Stimulated activated CD4-positive, alpha-beta T cell treated with anti-CD3 and anti-CD28 coated beads, Interleukin-15, amount 100 ng/mL, for 48 hours (primary cell): ENCODE data around the gene CXCL8.
"Not testable (repeated sequence)": the region's sequence is repeated elsewhere in the genome, so short reads cannot be mapped to it uniquely, and the experiment has no call there.

ENCODE experiments used
- DNase-seq, 2 donors: peaks; one replicate each; pipeline ENCODE4 v3.0.0-alpha.2; 2020; ENCODE audit warnings: low read depth in 2 of 2

CXCL8 gene

GRCh38 chr4:73743795-73744194 lies 3.4 kb downstream of the CXCL8 start:
- DNase-seq = no peak

DNA sequence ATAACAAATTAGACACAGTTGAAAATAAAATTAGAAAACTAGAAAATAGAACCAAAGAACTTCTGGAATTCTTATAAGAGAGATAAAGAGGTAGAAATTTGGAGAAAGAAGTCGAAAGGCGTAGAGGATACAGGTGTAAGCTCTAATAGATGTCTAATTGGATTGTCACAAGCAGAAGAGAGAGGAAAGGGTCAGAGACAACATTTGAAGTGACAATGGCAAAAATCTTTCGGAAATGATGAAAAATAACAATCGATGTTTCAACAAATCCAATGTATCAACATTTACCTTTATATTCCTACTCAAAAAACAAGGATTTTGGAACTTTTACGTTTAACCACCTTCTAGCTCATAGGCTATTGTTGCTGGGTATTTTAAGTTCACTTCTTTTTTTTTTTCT lies 3.8 kb downstream of the CXCL8 start:
- DNase-seq = no peak

- DNase-seq = no peak
These were observed 10.4 kb downstream of the CXCL8 start for GRCh38 chr4:73750730-73751129.

GRCh38 chr4:73751166-73751565 lies 10.8 kb downstream of the CXCL8 start:
- no peak for DNase-seq

DNA sequence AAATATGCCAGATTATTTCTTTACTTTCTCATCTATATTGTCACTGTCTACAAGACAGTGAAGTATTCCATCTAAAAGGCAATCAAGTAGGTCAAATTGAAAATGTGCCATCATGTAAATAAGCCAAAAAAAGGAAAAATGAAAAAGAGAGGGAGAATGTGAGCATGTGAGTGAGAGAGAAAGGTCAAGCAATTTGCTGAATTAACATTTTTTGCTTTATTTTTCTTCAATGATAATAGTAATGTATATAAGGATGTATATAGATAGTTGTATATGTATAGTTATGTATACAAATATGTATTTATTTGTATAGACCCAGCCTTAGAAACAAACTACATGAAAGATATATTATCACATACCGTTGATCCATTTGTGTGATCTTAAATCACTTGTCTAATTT lies 11.5 kb downstream of the CXCL8 start:
- no peak for DNase-seq

DNA sequence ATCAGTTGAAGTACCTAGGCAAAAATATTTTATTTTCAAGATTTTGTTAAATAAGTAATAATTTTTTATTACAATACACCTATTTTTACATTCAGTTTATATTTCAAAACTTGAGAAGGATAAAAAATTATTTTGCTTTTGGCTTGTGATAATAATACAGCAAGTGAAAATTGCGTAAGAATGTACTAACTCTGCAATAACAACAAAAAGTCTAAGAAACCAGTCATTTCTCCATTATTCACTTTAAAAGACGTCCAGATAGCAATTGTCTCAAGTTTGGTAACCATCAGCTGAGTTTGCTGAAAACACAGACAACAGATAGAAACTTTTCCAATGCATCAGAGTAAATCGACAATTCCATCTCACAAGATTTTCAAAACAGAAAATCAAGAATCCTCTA lies 12.1 kb downstream of the CXCL8 start:
- no peak for DNase-seq

DNA sequence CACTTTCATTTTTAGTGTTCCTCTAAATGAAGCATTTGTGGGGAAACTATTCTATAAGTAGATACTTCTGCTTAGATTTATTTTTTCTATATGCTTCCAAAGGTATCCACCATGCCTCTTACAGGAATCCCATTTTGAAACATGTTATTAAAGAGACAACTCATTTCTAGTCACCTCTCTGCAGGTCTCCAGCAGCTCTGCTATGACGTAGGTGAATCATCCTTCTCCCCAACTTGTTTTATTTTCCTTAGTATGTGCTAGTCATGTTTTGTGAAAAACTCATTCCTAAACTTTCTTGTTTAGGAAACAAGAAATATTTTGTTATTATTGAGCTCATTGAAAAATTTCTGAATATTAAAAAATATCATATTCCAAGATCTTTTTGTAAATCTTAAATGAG lies 12.8 kb downstream of the CXCL8 start:
- DNase-seq = no peak

GRCh38 chr4:73754934-73755333 lies 14.6 kb downstream of the CXCL8 start:
- no peak for DNase-seq

GRCh38 chr4:73759357-73759756 lies 19.0 kb downstream of the CXCL8 start:
- DNase-seq = no peak

DNA sequence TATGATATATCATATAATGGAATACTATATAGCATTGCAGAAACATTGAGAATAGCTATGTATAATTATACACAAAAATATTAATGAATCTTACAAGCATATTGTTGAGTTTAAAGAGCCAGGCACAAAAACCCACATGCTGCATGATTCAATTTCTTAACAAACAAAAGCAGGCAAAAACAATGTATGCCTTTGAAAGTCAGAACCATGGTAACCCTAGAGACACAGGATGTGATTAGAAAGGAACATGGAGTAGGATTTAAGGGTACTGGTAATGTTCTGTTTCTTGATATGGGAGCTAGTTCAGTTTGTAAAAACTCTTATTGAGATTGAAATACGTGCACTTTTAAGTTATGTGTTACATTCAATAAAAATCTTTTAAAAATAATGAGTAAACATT lies 21.5 kb downstream of the CXCL8 start:
- DNase-seq = no peak

GRCh38 chr4:73762409-73762808 lies 22.0 kb downstream of the CXCL8 start:
- no peak for DNase-seq

- no peak for DNase-seq
These were observed 23.5 kb downstream of the CXCL8 start for GRCh38 chr4:73763877-73764276.

DNA sequence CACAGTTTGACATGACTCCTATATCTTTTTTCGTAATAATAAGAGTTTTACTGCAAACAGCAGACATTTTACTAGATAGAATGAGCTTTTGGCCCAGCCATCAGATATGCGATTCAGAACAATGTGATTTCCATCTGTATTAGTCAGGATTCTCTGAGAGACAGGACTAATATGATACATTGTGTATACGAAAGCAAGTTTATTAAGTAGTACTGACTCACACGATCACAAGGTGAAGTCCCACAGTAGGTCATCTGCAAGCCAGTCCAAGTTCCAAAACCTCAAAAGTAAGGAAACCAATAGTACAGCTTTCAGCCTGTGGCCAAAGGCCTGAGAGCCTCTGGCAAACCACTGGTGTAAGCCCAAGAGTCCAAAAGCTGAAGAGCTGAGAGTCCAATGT lies 24.1 kb downstream of the CXCL8 start:
- DNase-seq = no peak

DNA sequence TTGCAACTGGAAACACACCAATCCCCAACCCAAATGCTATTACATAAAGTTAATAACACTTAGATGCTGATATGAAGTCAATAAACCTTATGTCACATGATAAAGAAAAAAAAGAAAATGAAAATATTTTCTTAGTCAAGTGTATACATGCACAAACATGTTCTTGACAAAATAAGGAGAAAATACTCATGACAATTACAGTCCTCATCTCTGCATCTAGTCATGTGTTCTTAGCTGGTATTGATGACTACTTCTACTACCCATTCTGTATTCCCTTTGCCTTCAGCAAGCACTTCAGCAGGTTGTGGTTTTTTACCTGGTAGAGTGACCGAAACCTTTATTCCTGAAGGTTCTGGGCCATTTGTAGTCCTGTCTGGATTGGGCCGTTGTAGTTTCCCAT lies 24.9 kb downstream of the CXCL8 start:
- no peak for DNase-seq

DNA sequence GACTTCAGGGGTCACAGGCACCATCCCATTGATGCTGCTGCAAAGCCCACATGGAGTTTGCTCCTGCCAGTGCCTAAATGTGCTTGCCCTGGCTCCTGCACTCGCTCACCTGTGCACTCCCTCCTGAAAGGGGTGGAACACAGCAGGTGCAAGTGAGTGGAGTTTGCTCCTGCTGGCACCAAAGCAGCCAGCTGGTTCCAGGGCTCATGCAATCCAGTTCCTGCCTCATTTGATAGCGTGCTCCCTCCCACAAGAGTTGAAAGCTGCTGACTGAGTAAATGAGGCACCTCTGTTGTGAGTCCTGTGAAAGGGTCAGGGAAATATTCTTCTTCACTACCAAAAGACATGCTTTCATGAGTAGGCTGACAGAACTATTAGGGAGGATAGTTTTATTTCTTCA lies 30.5 kb downstream of the CXCL8 start:
- no peak for DNase-seq

DNA sequence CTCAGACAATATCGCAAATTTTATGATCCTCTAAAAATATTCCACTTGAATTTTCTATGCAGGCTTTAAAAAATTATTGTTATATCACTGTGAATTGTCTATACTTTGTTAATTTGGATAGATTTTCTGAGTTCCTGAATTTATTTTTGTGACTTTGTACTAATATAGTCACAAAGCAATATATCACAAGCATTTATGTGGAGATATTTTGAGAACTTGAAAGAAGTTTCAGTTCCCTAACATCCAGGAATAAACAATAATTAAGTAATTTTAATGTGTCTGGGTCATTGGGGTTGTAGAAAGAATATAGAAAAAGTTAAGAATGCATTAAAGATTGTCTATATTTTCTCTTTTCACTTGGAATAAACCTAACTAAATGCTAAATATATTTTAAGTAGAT lies 32.0 kb downstream of the CXCL8 start:
- DNase-seq = no peak

DNA sequence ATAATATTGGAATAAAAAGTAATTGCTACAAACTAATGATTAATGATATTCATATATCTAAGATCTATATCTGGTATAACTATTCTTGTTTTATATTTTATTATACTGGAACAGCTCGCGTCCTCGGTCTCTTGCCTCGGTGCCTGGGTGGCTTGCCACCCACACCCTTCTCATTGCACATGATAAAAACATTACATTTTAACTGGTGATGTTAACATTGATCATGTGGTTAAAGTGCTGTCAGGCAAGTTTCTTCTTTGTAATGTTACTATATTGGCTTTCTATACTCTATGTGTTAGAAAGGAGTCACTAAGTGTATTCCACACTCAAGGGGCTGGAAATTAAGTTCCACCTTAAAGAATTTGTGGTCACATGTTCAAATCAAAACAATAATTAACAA lies 34.0 kb downstream of the CXCL8 start:
- DNase-seq = not testable (repeated sequence)

- DNase-seq = no peak
These were observed 36.0 kb downstream of the CXCL8 start for GRCh38 chr4:73776321-73776729.

GRCh38 chr4:73777612-73778011 lies 37.2 kb downstream of the CXCL8 start:
- no peak for DNase-seq

DNA sequence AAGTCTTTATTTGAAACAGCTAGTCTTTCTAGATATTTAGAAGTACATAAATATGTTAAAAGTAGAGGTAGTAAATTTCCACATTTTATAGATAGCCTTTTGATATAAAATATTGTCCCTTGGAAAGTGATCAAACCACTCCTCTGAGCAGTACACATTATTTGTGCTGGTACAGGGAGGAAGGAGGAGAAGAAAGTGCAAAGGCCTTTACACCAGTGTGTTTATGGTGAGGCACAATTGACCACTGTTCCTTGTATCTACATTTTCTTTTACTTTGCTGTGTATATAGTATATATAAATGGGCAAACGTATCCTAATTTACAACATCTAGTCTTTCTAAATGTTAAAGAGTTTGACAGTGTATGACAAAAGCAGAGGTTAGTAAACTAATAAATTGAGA lies 39.9 kb downstream of the CXCL8 start:
- DNase-seq = no peak

DNA sequence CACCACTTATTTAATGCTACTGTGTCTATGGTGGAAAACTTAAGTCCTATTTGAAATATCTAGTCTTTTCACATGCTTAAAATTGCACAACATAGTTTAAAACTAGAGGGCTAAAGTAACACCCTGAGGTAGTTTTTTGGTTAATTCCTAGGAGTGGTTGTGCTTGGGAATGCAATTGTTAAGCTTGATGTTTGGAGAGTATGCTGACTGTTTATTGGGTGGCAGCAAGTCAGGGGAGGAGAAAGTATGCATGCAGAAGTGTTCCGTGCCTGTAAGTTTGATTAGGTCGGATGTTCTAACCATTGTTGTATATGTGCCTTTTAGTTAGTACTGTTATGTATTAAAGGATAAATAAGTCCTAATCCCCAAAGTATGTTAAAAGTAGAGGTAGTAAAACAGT lies 40.5 kb downstream of the CXCL8 start:
- no peak for DNase-seq

DNA sequence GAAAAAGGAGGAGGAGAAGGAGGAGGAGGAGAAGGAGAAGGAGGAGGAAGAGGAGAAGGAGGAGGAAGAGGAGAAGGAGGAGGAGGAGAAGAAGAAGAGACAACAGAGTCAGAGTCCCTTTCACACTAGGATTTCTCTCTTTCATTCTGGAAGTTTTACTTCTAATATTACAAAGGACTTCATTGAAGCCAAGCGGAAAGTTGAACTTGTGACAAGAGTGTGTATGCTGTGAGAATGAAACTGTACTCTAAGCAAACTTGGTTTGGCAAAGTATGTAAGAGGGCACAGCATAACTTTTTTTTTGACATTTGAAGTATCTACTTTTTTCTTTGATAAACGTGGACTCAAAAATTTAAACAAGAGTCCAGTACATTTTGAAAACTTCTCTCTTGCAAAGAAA lies 48.0 kb downstream of the CXCL8 start:
- no peak for DNase-seq
